Uterus (tissue), 2 donors: Measurements from ENCODE around the gene ARHGEF17.

Source experiments
- CTCF ChIP-seq, 4 experiments: fragments of 200-600 bp in 2 of 4; fragments of 450-650 bp in 2 of 4; sonication (generic) in 2 of 4; IDR thresholded peaks; one replicate each; pipeline ENCODE4 v1.5.1; 2016 to 2019; ENCODE audit warnings: antibody characterized with exemption in 4 of 4, mild to moderate bottlenecking in 2 of 4, moderate library complexity in 1 of 4
- POLR2A ChIP-seq, 2 donors: fragments of 450-650 bp; IDR thresholded peaks; one replicate each; pipeline ENCODE4 v1.6.1; 2016; ENCODE audit warnings: antibody characterized with exemption in 2 of 2, mild to moderate bottlenecking in 1 of 2, moderate library complexity in 1 of 2

- TF ChIP-seq CTCF (IDR thresholded peaks at IDR 0.05) (no peak), POLR2A (IDR thresholded peaks at IDR 0.05) (no peak)
These were observed 58.2 kb downstream of the ARHGEF17 start for GRCh38 chr11:73366265-73366610.
